Loucy (cell line): ENCODE results near the gene JOSD2.

Experiments
- CTCF ChIP-seq: fragments of 200-600 bp; sonication (generic); conservative IDR thresholded peaks from 2 replicates; pipeline ENCODE4 v1.5.1; 2014; ENCODE audit warnings: mild to moderate bottlenecking, antibody characterized with exemption, low read length
- EZH2phosphoT487 ChIP-seq: fragments of 200-600 bp; IDR thresholded peaks from 2 replicates; pipeline ENCODE4 v1.6.1; 2018; ENCODE audit warnings: antibody characterized with exemption, mild to moderate bottlenecking, moderate library complexity, borderline replicate concordance

GRCh38 chr19:50534478-50534877, 23.5 kb upstream of the JOSD2 start:
- TF ChIP-seq CTCF (no peak), EZH2phosphoT487 (no peak)
